Activated T-helper 1 cell treated with Interleukin-2 at 50 U/mL for 16 hours (primary cell): Measurements from ENCODE around the gene RPE65.
"Not testable (repeated sequence)": the region's sequence is repeated elsewhere in the genome, so short reads cannot be mapped to it uniquely, and the experiment has no call there.

Source experiments
- DNase-seq: peaks from one replicate; pipeline ENCODE4 v3.0.0-alpha.2; 2020; ENCODE audit warnings: low read depth

Gene RPE65

DNA sequence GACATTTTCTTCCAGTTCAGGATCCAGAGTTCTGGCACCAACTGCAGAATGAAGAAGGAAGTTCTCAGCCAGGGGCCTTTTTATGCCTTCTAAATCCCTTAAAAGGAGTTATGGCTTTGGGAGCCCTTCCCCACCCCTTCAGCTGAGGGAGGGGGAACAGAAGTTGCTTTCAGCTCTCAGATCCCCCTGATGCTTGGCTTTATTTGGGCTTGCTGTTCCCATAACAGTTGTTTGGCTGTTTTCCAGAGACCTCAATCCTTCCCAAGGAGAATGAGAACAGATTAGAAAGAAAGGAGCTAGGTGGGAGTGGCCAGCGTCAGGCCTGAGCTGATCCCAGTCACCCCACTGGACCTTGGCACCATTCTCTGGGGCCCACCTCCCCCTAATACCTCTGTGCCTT is at the start of gene RPE65:
Gene RPE65, minus strand, starts transcription at position 54 of the 400 bp plus-strand sequence. Its CDS starts 49 bp downstream, at position 5.
- DNase-seq: no peak

DNA sequence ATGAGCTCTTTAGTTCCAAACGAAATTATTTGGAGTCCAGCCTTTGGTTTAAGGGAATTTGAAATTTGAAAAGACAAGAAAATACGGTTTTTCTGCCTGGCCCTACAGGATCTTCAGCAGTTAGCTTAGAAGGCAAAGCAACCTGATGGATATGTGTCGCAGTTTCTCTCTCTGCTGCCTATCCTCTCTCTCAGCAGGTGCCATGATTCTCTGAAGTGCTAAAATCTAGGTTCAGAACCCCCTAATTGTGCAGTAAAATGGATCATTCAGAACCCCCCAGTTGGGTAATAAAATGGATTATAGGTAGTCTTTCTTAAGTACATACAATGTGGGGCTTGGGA is 47.6 kb upstream of the RPE65 start:
- no peak for DNase-seq

- peak; percentile 49 for DNase-seq
Measured at GRCh38 chr1:68496680-68497357, 47.1 kb upstream of the RPE65 start, which contains the start of gene DEPDC1. DEPDC1 (minus strand) TSS chr1:68497082; CDS start chr1:68496999, 83 bp downstream.

- no peak for DNase-seq
Measured at GRCh38 chr1:68495968-68496679, 46.4 kb upstream of the RPE65 start.

- DNase-seq: no peak
Measured at GRCh38 chr1:68495532-68495931, 45.8 kb upstream of the RPE65 start.

GRCh38 chr1:68493193-68493592 is 43.4 kb upstream of the RPE65 start:
- no peak for DNase-seq

- not testable (repeated sequence) for DNase-seq
Measured at GRCh38 chr1:68492255-68492654, 42.5 kb upstream of the RPE65 start.

DNA sequence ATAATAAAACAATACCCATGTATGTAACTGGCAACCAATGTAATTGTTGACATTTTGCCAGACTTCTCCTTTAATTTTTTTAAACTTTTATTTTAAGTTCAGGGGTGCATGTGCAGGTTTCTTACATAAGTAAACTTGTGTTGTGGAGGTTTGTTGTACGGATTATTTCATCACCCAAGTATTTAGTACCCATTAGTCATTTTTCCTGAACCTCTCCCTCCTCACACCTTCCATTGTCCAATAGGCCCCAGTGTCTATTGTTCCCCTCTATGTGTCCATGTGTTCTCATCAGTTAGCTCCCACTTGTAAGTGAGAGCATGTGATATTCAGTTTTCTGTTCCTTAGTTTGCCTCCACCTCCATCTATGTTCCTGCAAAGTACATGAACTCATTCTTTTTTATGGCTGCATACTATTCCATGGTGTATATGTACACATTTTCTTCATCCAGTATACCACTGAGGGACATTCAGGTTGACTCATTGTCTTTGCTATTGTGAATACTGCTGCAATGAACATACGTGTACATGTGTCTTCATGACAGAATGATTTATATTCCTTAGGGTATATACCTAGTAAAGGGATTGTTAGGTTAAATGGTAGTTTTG is 40.4 kb upstream of the RPE65 start:
- no peak for DNase-seq

- no peak for DNase-seq
Measured at GRCh38 chr1:68485431-68486022, 35.8 kb upstream of the RPE65 start.

GRCh38 chr1:68484618-68485017 is 34.9 kb upstream of the RPE65 start:
- DNase-seq: no peak

DNA sequence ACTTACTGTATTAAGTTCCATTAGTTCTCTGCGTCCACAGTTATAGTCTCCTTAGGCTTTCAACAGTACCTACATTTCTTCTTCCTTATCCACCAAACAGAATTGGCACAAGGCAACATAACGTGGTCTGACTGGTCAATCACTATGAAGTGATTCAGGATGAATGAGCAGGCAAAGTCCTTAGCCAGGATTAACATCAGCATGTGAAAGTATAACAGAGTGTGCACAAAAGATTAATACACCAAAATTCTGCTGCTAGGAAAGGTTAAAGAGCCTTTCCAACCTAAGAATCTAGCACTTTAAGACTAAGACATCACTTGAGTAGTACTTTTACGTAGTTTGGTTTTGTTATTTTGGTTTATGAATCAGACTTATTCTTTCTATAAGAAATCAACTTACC is 31.3 kb upstream of the RPE65 start:
- no peak for DNase-seq

GRCh38 chr1:68479501-68479900 is 29.7 kb upstream of the RPE65 start:
- DNase-seq: no peak

DNA sequence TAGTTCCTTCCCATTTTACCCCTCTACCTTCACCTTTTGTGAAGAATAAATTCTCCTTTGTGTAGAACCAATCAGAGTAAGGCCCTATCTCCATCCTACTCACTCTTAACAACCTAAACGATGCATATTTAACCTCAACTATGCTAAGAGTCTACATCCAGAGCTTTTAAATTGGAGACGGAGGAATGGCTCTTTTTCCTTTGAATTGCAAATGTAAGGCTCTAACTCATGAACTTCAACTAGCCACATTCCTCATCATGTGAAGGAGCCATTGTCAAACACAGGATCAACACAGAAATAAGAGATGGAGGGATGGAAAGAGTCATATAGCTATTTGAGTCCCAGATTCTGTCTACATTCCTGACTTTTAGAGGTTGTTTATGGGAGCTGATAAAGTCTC is 28.9 kb upstream of the RPE65 start:
- no peak for DNase-seq

GRCh38 chr1:68476626-68477025 is 26.9 kb upstream of the RPE65 start:
- not testable (repeated sequence) for DNase-seq

DNA sequence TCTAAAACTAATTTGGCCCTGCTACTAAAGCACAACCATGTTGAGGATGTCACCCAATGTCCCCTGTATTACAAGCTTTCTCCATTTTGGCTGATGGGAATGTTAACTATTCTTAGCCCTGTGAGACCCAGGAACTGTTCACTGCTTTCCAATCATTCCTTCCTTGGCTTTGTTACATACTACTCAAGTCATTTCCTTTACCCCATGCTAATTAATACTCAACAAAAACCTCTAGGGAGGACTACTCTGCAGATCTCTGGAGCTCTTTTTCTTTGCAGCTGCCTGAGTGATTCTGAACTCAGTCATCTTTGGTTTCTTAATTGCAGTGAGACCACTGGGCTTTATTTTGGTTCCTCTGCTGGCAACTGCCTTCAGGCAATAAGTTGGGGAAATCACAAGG is 23.3 kb upstream of the RPE65 start:
- no peak for DNase-seq

- no peak for DNase-seq
Measured at GRCh38 chr1:68470388-68470970, 20.7 kb upstream of the RPE65 start.

GRCh38 chr1:68464891-68465290 is 15.1 kb upstream of the RPE65 start:
- DNase-seq: no peak

GRCh38 chr1:68460935-68461334 is 11.2 kb upstream of the RPE65 start:
- no peak for DNase-seq

DNA sequence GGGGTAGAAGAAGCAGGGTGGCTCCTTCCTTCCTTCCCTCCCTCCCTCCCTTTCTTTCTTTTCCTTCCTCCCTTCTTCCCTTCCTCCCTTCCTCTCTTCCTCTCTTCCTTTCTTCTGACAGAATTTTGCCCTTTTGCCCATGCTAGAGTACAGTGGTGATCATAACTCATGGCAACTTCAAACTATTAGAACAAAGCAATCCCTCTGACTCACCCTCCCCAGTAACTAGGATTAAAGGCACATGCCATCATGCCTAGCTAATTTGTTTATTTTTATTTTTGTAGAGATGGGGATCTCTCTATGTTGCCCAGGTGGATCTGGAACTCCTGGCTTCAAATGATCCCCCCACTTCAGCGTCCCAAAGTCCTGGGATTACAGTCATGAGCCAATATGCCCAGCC is 10.0 kb upstream of the RPE65 start:
- no peak for DNase-seq

DNA sequence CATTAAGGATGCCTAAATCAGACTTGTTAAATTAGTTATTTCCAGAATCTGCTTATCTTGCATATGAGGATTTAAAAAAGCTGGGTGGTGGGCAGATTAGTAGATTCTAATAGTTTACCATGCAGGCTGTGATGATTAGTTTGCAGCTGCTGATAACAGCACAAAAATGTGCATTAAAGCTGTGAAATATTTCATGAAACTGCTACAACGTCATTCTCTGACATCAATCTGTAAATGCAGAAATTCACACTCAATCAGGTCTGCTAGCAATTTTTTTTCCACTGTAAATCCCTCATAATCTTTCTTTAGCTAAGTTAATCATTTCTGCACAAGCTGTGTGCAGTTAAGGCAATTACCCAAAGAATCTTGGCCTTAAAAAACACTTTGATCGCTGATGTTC is 9.3 kb upstream of the RPE65 start:
- no peak for DNase-seq

DNA sequence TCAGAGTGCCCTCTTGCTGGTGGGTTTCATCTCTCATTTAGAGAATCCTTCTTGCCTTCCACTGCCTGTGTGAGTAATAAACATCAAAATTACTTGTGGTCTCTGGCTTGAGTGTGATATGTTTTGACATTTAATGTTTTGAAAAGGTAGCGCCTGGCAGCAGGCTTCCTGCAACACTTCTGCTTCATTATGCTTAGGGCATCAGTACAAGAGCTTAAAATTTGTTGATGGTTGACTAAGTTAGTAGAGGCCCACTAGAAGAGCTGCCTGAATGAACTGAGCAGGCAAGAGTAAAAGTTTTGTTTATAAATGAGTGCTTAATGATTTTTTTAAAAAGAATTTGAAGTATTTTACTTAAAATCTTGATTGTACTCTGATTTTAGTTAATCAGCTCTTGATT is 6.4 kb upstream of the RPE65 start:
- no peak for DNase-seq

DNA sequence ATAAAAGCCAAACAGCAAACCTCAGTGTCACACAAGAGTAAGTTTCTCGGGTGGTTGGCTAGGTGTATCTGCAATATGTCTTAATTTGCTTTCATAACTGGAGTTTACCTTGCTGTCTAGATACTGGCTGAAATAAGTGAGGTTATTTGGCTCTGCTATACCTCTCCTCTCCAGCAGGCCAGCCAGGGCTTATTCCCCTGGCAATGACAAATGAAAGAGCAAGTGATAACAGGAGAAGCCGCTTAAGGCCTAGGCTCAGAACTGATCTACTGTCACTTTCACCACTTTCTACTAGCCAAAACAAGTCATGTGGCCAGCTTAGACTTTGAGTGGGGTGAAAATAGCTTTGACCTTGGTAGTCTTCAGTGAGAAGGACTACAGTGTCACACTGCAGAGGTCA is 4.8 kb upstream of the RPE65 start:
- no peak for DNase-seq
